Measurements from ENCODE around the gene MLLT10. TPM values are rescaled to one million over a fixed set of nuclear protein-coding genes. Genes with fewer than 3 reads are reported as not detected.

Gene MLLT10
- total and polyA plus RNA-seq, 9 of the 15 experiments (the other 6 are each of a cell fraction or from before 2014, with no cell fraction given) = 18.8 to 81.4 (median 64.2) TPM

GRCh38 chr10:21531164-21531563 is 2.9 kb upstream of the MLLT10 start:
- ATAC-seq = peak; percentile 1; the same call in 1 of the 3 replicates
- Histone ChIP-seq H3K4me3 (no peak overlapping the region), H3K79me2 (ENCODE audit: control insufficient read depth, insufficient read depth, low read length) (peaks cover 63% of the 10 kb centered on the region), H3K27ac (ENCODE audit: extremely low read depth, low read depth, low read length) (peak overlapping the region; percentile 96; the same call in 2 of the 3 replicates), H3K36me3 (ENCODE audit: control insufficient read depth, insufficient read depth, low read length) (peaks cover 9% of the 10 kb centered on the region; the same call in 2 of the 3 replicates), H3K27me3 (ENCODE audit: control insufficient read depth in 2 of 2, insufficient read depth in 2 of 2, low read length in 2 of 2) (no peaks in the 10 kb centered on the region), H4K20me1 (replicated peaks; ENCODE audit: control insufficient read depth, insufficient read depth, low read length) (no peaks in the 10 kb centered on the region), H3K4me1 (replicated peaks in 1 of 2; ENCODE audit: control insufficient read depth in 2 of 2, insufficient read depth in 2 of 2, low read length in 2 of 2) (peaks cover 7 to 17% of the 10 kb centered on the region in 2 experiments; a peak in 4 of 5 replicates), H3K9me1 (ENCODE audit: control insufficient read depth, insufficient read depth, low read length) (no peaks in the 10 kb centered on the region), H3K9me3 (replicated peaks; ENCODE audit: control insufficient read depth, insufficient read depth, low read depth, low read length) (no peaks in the 10 kb centered on the region), H3K4me2 (ENCODE audit: insufficient read depth, low read length) (no peak overlapping the region), H3K9ac (ENCODE audit: insufficient read depth in 1 of 2, low read depth in 2 of 2, low read length in 2 of 2) (peak overlapping the region in 1 of 2 experiments; percentile 92; a peak in 2 of 4 replicates), H2AFZ (ENCODE audit: low read depth, low read length) (peak overlapping the region; percentile 51)
- no TSS peak for BruUV-seq (replicated peaks)
- in situ Hi-C loops (cut with MboI) = no loop called here
- FAIRE-seq = no peak
- intact Hi-C loops (cut with micrococcal nuclease) = loop anchor here (5.0 kb wide), 2 partner anchors 34 to 696 kb away; no protein-coding TSS in a partner anchor
- ChIA-PET POLR2A (no interaction called here), CTCF (ENCODE audit: low intra/inter-chr PET ratio) (no interaction called here)
- peak in 1 of 4 experiments; percentile 38 for DNase-seq (ENCODE audit: extremely low read depth in 1 of 4, low spot score in 3 of 4)
- 5% methylated on average over 1 of the region's 1 CpG for WGBS (ENCODE audit: insufficient coverage, low coverage, missing lambda C conversion rate)
- TF ChIP-seq TCF7 (IDR thresholded peaks at IDR 0.05; ENCODE audit: borderline replicate concordance) (no peak), ELK1 (CRISPR knock-in tag; IDR thresholded peaks at IDR 0.05) (no peak), THRAP3 (IDR thresholded peaks at IDR 0.05; ENCODE audit: borderline replicate concordance) (no peak), NFE2 (IDR thresholded peaks at IDR 0.05; ENCODE audit: low read depth) (no peak), POLR2B (IDR thresholded peaks at IDR 0.05; ENCODE audit: low read depth, partially characterized antibody) (no peak), GTF2F1 (IDR thresholded peaks at IDR 0.05; ENCODE audit: low read depth, low read length) (no peak), RNF219 (CRISPR knock-in tag; IDR thresholded peaks at IDR 0.05) (no peak), AFF1 (IDR thresholded peaks at IDR 0.05; ENCODE audit: low read depth in 1 of 2, partially characterized antibody in 2 of 2) (no peak), FOXJ2 (tag; IDR thresholded peaks at IDR 0.05) (no peak), SMARCC2 (IDR thresholded peaks at IDR 0.05; ENCODE audit: low read depth) (no peak), NFIX (CRISPR knock-in tag; IDR thresholded peaks at IDR 0.05; ENCODE audit: low read depth) (no peak), BRD4 (IDR thresholded peaks at IDR 0.05) (no peak), ZNF444 (CRISPR knock-in tag; IDR thresholded peaks at IDR 0.05) (no peak), YBX1 (IDR thresholded peaks at IDR 0.05) (no peak), MXI1 (IDR thresholded peaks at IDR 0.05; ENCODE audit: low read depth, low read length) (no peak), TAF7 (tag; IDR thresholded peaks at IDR 0.05) (no peak), HES1 (IDR thresholded peaks at IDR 0.05; ENCODE audit: low read depth) (no peak)
